ENCODE measurements around the gene FMO1.

- TF ChIP-seq CTCF (conservative IDR thresholded peaks at IDR 0.05) (peak; percentile 73), EZH2 (IDR thresholded peaks at IDR 0.05; ENCODE audit: low read depth) (no peak)
Measured at GRCh38 chr1:171313835-171314320, 65.6 kb downstream of the FMO1 start, which contains the start of gene FMO4.
